VCaP (cell line): Measurements from ENCODE around the gene TCL1A.

ENCODE experiments used
- H3K27ac ChIP-seq: fragments of 450-650 bp; 2 replicates; pipeline ENCODE4 v1.5.1; 2017
- TF ChIP-seq, protein P1 (sequence below): fragments of 450-650 bp; conservative IDR thresholded peaks from 2 replicates; pipeline ENCODE4 v1.5.1; 2017; ENCODE audit warnings: mild to moderate bottlenecking, moderate library complexity

The TCL1A gene

DNA sequence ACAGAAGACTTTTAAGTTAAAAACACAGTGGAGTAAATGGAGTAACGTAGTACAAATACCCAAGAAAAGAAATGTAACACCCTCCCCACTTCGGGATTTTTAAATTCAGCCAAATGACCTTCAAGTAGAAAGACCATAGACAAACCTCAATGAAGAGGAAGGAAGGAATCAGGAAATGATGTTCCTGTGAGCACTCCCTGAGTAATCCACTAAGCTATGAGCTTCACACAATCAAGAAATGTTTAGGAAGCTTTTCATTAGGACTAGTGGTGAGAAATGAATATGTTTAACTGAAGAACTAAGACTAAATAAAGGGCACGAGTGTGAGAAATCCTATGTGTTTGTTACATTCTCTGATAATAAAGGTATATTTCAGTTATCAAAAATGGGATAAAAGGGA, 10.1 kb downstream of the TCL1A start:
- TF ChIP-seq, protein P1, sequence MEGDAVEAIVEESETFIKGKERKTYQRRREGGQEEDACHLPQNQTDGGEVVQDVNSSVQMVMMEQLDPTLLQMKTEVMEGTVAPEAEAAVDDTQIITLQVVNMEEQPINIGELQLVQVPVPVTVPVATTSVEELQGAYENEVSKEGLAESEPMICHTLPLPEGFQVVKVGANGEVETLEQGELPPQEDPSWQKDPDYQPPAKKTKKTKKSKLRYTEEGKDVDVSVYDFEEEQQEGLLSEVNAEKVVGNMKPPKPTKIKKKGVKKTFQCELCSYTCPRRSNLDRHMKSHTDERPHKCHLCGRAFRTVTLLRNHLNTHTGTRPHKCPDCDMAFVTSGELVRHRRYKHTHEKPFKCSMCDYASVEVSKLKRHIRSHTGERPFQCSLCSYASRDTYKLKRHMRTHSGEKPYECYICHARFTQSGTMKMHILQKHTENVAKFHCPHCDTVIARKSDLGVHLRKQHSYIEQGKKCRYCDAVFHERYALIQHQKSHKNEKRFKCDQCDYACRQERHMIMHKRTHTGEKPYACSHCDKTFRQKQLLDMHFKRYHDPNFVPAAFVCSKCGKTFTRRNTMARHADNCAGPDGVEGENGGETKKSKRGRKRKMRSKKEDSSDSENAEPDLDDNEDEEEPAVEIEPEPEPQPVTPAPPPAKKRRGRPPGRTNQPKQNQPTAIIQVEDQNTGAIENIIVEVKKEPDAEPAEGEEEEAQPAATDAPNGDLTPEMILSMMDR: no peak
- no peak overlapping the region for H3K27ac ChIP-seq

DNA sequence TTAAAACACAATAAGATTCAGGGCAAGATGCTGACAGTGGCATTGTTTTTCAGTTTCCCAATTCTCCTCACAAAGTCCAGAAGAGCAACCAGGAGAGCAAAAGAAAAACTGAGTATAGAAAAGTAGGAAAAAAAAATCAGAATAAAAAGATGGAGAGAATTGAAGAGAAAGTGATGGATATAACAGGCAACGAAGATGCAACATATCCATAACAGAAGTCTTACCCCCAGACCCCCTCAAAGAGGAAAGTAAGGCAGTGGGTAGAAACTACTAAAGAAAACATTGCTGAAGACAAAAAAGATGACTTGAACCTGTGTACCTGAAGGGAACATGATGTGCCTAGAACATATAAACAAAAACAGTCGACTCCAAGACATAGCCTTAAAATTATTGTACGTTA, 10.6 kb downstream of the TCL1A start:
- TF ChIP-seq, protein P1: no peak
- H3K27ac ChIP-seq: no peak overlapping the region

DNA sequence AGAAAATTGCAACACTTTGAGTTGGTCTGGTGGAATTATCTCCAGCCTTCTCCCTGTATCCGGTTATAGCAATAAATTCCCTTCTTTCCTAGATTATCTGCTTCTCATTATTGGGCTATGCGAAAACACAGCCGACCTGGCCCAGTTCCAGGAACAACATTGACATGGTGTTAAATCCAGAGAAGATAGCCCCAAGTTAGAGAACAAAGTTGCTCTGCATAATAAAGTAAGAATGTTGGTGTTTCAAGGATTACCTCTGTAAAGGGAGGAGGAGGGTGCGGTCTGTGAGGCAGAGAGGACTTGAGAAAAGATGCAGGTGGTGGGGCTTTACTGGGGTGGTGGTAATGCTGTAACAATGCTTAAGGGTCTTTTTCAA, 12.1 kb downstream of the TCL1A start:
- no peak overlapping the region for H3K27ac ChIP-seq
- TF ChIP-seq, protein P1: no peak

DNA sequence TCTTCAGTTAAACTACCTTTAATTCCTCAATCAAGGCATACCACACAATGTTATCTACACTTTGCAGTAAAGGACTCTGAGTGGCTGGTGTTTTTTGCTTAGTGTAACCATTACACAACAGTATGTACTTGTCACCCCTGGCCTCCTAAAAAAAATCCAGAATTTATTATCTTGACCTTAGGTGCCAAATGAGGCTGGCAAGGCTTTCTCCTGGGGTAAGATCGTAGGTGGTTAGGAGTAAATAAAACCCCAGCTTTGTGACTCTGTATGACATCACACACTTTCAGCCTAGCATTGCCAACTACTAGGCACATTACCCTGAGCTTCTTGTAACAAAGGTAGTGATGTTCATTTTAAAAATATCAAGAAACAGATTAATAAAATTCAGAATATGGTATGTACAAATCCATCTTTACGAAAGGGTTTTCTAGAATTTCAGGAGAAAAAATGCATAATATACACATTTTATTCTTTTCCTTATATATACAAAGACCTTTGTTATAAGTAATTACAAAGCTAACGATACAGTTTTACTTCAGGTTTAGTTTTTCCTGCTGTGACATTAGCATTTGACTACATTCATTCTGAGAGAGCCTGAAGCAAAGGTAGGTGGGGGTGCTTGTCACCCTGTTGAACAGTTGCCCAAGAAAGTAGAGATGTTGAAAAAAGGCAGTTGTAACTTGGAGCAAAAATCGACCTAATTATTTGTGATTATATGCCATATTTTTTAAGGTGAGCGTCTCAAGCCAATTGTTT, 13.5 kb downstream of the TCL1A start:
- no peak overlapping the region for H3K27ac ChIP-seq
- TF ChIP-seq, protein P1: no peak

DNA sequence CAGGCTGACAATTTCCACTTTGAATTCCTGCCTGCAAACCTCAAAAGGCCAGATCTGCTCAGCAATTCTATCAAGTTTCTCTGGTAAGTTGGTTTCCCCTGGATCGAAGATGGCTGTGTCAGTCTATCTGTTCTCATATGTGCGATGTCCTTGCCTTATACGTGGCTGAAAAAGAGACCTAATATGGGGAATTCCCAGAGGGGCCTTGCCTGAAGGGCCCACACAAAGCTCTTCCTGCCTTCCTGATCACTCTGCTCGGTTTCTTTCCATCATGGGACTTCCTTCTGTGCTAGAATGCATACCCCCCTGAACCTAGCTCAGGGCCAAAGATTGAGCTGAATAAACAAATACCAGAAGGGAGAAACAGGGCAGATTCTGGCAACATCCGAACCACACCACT, 14.5 kb downstream of the TCL1A start:
- TF ChIP-seq, protein P1: no peak
- H3K27ac ChIP-seq: no peak overlapping the region

DNA sequence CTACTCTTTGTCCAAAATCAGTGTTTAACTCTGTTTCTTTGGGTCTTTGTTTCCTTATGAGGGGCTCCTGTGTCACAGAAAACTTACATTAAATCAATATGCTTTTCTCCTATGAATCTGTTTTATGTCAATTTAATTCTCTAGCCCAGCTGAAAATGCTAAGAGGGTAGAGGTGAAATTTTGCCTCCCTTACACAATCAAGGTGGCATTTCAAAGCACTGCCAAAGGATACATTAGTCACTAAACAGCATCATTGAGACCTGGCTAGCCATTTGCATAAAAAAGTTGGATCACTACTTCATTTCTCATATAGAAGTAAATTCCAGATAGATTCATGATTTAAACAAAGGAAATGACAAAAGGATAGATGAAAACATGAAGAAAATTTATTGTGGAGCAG, 15.6 kb downstream of the TCL1A start:
- TF ChIP-seq, protein P1: no peak
- H3K27ac ChIP-seq: no peak overlapping the region

DNA sequence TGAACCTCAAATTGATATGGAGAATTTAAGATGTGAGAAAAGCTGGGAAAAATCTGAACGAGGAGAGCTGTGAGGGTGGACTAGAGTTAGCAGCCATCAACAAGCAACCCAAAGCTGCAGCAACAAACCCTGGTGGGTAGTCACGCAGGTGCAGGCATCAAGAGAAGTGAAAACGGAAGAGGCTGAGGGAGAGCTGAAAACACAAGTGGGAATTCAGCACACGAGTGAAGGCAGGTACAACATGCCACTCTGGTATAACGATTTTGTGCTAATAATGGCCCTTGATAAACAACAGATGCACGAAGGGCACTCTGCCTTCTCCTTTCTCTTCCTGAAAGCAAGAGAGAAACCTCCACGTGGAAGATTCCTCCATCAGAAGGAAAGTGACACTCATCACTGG, 16.2 kb downstream of the TCL1A start:
- no peak overlapping the region for H3K27ac ChIP-seq
- TF ChIP-seq, protein P1: no peak
